ENCODE results near the gene AK8.

AK8 gene

GRCh38 chr9:132755096-132755495 is 123.0 kb downstream of the AK8 start:
- Histone ChIP-seq H3K36me3 (ENCODE audit: insufficient read depth) (no peaks in the 10 kb centered on the region), H3K27ac (no peak overlapping the region), H2AFZ (ENCODE audit: low read depth) (no peak overlapping the region), H3K27me3 (ENCODE audit: insufficient read depth, low read depth) (peaks cover 23% of the 10 kb centered on the region; the same call in 1 of the 2 replicates), H3K9ac (no peak overlapping the region), H4K20me1 (ENCODE audit: insufficient read depth) (no peaks in the 10 kb centered on the region), H3K4me2 (no peak overlapping the region), H3K4me1 (ENCODE audit: low read depth, poor library complexity, severe bottlenecking) (no peaks in the 10 kb centered on the region), H3K79me2 (ENCODE audit: insufficient read depth, low read depth) (no peaks in the 10 kb centered on the region), H3K4me3 (IDR thresholded peaks at IDR 0.05; ENCODE audit: insufficient read depth, low read depth, low read length) (no peak overlapping the region)
- TF ChIP-seq, protein P1, sequence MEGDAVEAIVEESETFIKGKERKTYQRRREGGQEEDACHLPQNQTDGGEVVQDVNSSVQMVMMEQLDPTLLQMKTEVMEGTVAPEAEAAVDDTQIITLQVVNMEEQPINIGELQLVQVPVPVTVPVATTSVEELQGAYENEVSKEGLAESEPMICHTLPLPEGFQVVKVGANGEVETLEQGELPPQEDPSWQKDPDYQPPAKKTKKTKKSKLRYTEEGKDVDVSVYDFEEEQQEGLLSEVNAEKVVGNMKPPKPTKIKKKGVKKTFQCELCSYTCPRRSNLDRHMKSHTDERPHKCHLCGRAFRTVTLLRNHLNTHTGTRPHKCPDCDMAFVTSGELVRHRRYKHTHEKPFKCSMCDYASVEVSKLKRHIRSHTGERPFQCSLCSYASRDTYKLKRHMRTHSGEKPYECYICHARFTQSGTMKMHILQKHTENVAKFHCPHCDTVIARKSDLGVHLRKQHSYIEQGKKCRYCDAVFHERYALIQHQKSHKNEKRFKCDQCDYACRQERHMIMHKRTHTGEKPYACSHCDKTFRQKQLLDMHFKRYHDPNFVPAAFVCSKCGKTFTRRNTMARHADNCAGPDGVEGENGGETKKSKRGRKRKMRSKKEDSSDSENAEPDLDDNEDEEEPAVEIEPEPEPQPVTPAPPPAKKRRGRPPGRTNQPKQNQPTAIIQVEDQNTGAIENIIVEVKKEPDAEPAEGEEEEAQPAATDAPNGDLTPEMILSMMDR (conservative IDR thresholded peaks at IDR 0.05; ENCODE audit: low read depth, low read length): no peak

GRCh38 chr9:132754236-132754635 is 123.8 kb downstream of the AK8 start:
- Histone ChIP-seq H4K20me1 (ENCODE audit: insufficient read depth) (no peaks in the 10 kb centered on the region), H3K79me2 (ENCODE audit: insufficient read depth, low read depth) (no peaks in the 10 kb centered on the region), H3K4me3 (IDR thresholded peaks at IDR 0.05; ENCODE audit: insufficient read depth, low read depth, low read length) (no peak overlapping the region), H3K27me3 (ENCODE audit: insufficient read depth, low read depth) (peaks cover 23% of the 10 kb centered on the region; the same call in 1 of the 2 replicates), H3K9ac (no peak overlapping the region), H2AFZ (ENCODE audit: low read depth) (no peak overlapping the region), H3K4me2 (no peak overlapping the region), H3K27ac (no peak overlapping the region), H3K36me3 (ENCODE audit: insufficient read depth) (no peaks in the 10 kb centered on the region), H3K4me1 (ENCODE audit: low read depth, poor library complexity, severe bottlenecking) (no peaks in the 10 kb centered on the region)
- TF ChIP-seq, protein P1 (conservative IDR thresholded peaks at IDR 0.05; ENCODE audit: low read depth, low read length): no peak

- H3K4me1 ChIP-seq (ENCODE audit: low read depth, poor library complexity, severe bottlenecking): no peaks in the 10 kb centered on the region
- H2AFZ ChIP-seq (ENCODE audit: low read depth): no peak overlapping the region
- no peak overlapping the region for H3K4me3 ChIP-seq (IDR thresholded peaks at IDR 0.05; ENCODE audit: insufficient read depth, low read depth, low read length)
- no peak overlapping the region for H3K9ac ChIP-seq
- no peaks in the 10 kb centered on the region for H3K36me3 ChIP-seq (ENCODE audit: insufficient read depth)
- no peak overlapping the region for H3K27ac ChIP-seq
- TF ChIP-seq, protein P1 (conservative IDR thresholded peaks at IDR 0.05; ENCODE audit: low read depth, low read length): no peak
- no peaks in the 10 kb centered on the region for H4K20me1 ChIP-seq (ENCODE audit: insufficient read depth)
- no peaks in the 10 kb centered on the region for H3K79me2 ChIP-seq (ENCODE audit: insufficient read depth, low read depth)
- H3K27me3 ChIP-seq (ENCODE audit: insufficient read depth, low read depth): peaks cover 23% of the 10 kb centered on the region; the same call in 1 of the 2 replicates
- H3K4me2 ChIP-seq: no peak overlapping the region
Measured at GRCh38 chr9:132753593-132753880, 124.5 kb downstream of the AK8 start.

DNA sequence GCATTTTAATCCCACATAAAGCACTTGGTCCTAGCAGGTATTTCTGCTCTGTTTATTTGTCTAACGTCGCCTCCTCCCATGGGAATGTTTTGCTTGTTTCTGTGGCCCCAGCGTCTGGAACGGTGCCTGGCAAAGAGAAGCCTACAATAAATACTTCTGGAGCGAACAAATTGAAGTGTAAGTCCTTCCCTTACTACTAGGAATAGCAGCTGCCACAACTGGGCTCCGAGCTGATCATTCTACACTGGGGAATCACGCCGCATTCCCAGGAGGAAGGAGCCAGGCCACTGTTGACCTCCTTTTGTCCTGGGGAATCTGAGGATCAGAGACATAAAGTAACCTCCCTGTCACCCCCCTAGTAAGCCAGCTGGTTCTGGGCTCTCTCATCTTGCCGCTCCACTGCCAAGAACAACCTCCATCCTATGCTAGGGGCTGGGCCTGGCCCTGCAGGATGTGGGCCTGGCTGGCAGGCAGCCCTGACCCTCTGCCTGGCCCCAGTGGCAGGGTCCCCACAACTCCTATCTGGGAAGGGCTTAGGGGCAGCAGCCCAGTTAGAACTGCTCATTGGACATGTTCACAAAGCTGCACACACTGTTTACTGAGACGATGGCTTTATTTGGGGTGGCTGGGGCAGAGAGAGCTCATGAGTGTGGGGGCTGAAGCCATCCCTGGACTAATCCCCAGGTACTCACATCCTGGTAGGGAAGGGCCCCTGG is 125.0 kb downstream of the AK8 start:
- no peaks in the 10 kb centered on the region for H4K20me1 ChIP-seq (ENCODE audit: insufficient read depth)
- no peak overlapping the region for H3K4me2 ChIP-seq
- no peaks in the 10 kb centered on the region for H3K4me1 ChIP-seq (ENCODE audit: low read depth, poor library complexity, severe bottlenecking)
- no peaks in the 10 kb centered on the region for H3K36me3 ChIP-seq (ENCODE audit: insufficient read depth)
- no peak overlapping the region for H2AFZ ChIP-seq (ENCODE audit: low read depth)
- H3K4me3 ChIP-seq (IDR thresholded peaks at IDR 0.05; ENCODE audit: insufficient read depth, low read depth, low read length): no peak overlapping the region
- peaks cover 23% of the 10 kb centered on the region; the same call in 1 of the 2 replicates for H3K27me3 ChIP-seq (ENCODE audit: insufficient read depth, low read depth)
- H3K9ac ChIP-seq: no peak overlapping the region
- H3K79me2 ChIP-seq (ENCODE audit: insufficient read depth, low read depth): no peaks in the 10 kb centered on the region
- H3K27ac ChIP-seq: no peak overlapping the region
- TF ChIP-seq, protein P1 (conservative IDR thresholded peaks at IDR 0.05; ENCODE audit: low read depth, low read length): no peak
